PC-9 (cell line): ENCODE measurements around the gene RENBP. TPM values are rescaled to one million over a fixed set of nuclear protein-coding genes. Genes with fewer than 3 reads are reported as not detected.

Source experiments
- BruUV-seq: library from RNA; stranded (reverse); fragments of 400-500 nt; replicated peaks from 2 replicates; lab custom pipeline; 2021; lab: Mats Ljungman, UMichigan
- CTCF ChIA-PET: fragments of 300-600 bp; sonication (Branson Sonifier 250); formaldehyde crosslinking; loops from one replicate; lab custom pipeline; 2022; ENCODE audit warnings: antibody characterized with exemption; lab: Charles Lee
- POLR2A ChIA-PET: fragments of 300-600 bp; sonication (Branson Sonifier 250); formaldehyde crosslinking; loops from one replicate; lab custom pipeline; 2022; ENCODE audit warnings: antibody characterized with exemption; ENCODE audit not compliant: unreplicated experiment; lab: Charles Lee
- DNase-seq, 2 experiments: peaks; one replicate each; pipeline versions ENCODE4 v3.0.0 to v3.0.0-alpha.2; 2015 to 2022; ENCODE audit warnings: mixed read lengths in 1 of 2
- H2AFZ ChIP-seq: fragments of 200-600 bp; sonication (generic); 2 replicates; pipeline ENCODE4 v1.8.1; 2017; ENCODE audit warnings: antibody characterized with exemption
- H3F3A ChIP-seq: fragments of 200-600 bp; sonication (generic); 2 replicates; pipeline ENCODE4 v1.8.1; 2017; ENCODE audit warnings: antibody characterized with exemption, mild to moderate bottlenecking, low read depth; ENCODE audit not compliant: insufficient read depth
- H3K27ac ChIP-seq: fragments of 200-600 bp; sonication (generic); 2 replicates; pipeline ENCODE4 v1.6.1; 2016; ENCODE audit warnings: mixed run types
- H3K27me3 ChIP-seq: fragments of 200-600 bp; sonication (generic); 2 replicates; pipeline ENCODE4 v1.6.1; 2016; ENCODE audit warnings: low read depth, mixed run types; ENCODE audit not compliant: insufficient read depth
- H3K36me3 ChIP-seq: fragments of 200-600 bp; sonication (generic); 2 replicates; pipeline ENCODE4 v1.6.1; 2016; ENCODE audit warnings: low read depth, mixed run types
- H3K4me1 ChIP-seq: fragments of 200-600 bp; sonication (generic); replicated peaks from 2 replicates; pipeline ENCODE4 v1.6.1; 2016; ENCODE audit warnings: mixed run types; ENCODE audit not compliant: insufficient read depth
- H3K4me2 ChIP-seq: fragments of 200-600 bp; sonication (generic); 2 replicates; pipeline ENCODE4 v1.6.1; 2017; ENCODE audit warnings: mixed run types
- H3K4me3 ChIP-seq: fragments of 200-600 bp; sonication (generic); 2 replicates; pipeline ENCODE4 v1.6.1; 2016; ENCODE audit warnings: mixed run types
- H3K79me2 ChIP-seq: fragments of 200-600 bp; sonication (generic); 2 replicates; pipeline ENCODE4 v1.6.1; 2017; ENCODE audit warnings: low read depth, mixed run types
- H3K9me2 ChIP-seq: fragments of 200-600 bp; sonication (generic); 2 replicates; pipeline ENCODE4 v1.8.1; 2017; ENCODE audit warnings: mild to moderate bottlenecking; ENCODE audit not compliant: insufficient read depth
- H3K9me3 ChIP-seq: fragments of 200-600 bp; sonication (generic); 2 replicates; pipeline ENCODE4 v1.8.1; 2016; ENCODE audit warnings: low read depth; ENCODE audit not compliant: insufficient read depth
- H4K20me1 ChIP-seq: fragments of 200-600 bp; sonication (generic); 2 replicates; pipeline ENCODE4 v1.8.1; 2017; ENCODE audit not compliant: insufficient read depth
- CTCF ChIP-seq: fragments of 200-600 bp; sonication (generic); conservative IDR thresholded peaks from 2 replicates; pipeline ENCODE4 v1.6.1; 2017; ENCODE audit warnings: mixed run types, antibody characterized with exemption, mild to moderate bottlenecking, moderate library complexity
- EZH2 ChIP-seq: fragments of 200-600 bp; sonication (generic); IDR thresholded peaks from 2 replicates; pipeline ENCODE4 v1.8.0; 2017; ENCODE audit warnings: antibody characterized with exemption, low read depth
- intact Hi-C: fragments of 100-400 bp; cut with micrococcal nuclease; formaldehyde crosslinking; loops from one replicate; pipeline ENCODE4 v1.10.0; 2022; ENCODE audit not compliant: unreplicated experiment
- total RNA-seq: library from RNA; stranded (reverse); gene quantifications from 2 replicates; pipeline ENCODE4 v1.2.3, GENCODE V29; 2021

Gene RENBP
- total RNA-seq, 1 experiment from 2014 or later, result 6.8 TPM

DNA sequence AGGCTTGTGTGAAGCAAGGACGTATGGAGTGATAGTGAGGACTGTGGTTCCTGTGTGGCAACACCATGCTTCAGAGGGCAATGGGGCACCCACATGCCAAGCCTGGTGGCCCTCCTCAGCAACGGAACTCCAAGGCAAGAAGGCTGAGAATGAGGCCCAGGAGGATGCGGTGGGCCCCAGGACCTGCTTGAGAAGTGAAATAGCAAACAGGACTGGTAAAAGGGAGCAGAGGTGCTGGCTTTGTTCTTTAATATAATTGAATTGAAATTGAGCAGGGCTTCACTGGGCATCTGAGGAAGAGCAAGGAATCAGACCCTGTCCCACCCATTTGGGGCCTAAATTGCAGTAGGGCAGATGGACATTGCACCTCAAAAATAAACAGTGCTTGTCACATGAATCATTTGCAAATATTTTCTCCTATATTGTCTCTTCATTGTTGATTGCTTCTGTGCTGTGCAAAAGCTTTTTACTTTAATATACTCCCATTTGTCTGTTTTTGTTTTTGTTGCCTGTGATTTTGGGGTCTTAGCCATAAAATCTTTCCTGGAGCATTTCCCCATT lies 30.4 kb upstream of the RENBP start:
- peaks cover 9% of the 10 kb centered on the region; the same call in 1 of the 2 replicates for H3F3A ChIP-seq
- TF ChIP-seq EZH2 (no peak), CTCF (no peak)
- no TSS peak for BruUV-seq
- peaks cover 13% of the 10 kb centered on the region for H3K4me1 ChIP-seq
- no peaks in the 10 kb centered on the region for H3K36me3 ChIP-seq
- H3K4me3 ChIP-seq, result no peak overlapping the region
- intact Hi-C loops, result no loop called here
- H3K9me3 ChIP-seq, result no peaks in the 10 kb centered on the region
- peak overlapping the region; percentile 78; the same call in 1 of the 2 replicates for H3K4me2 ChIP-seq
- H3K27me3 ChIP-seq, result no peaks in the 10 kb centered on the region
- no peak overlapping the region for H3K27ac ChIP-seq
- CTCF ChIA-PET, result no interaction called here
- POLR2A ChIA-PET, result no interaction called here
- DNase-seq, result no peak
- H2AFZ ChIP-seq, result no peak overlapping the region
- peaks cover 2% of the 10 kb centered on the region for H4K20me1 ChIP-seq
- peaks cover 24% of the 10 kb centered on the region for H3K79me2 ChIP-seq
- H3K9me2 ChIP-seq, result no peaks in the 10 kb centered on the region

GRCh38 chrX:153974003-153974725 lies 29.7 kb upstream of the RENBP start:
- Histone ChIP-seq H4K20me1 (peaks cover 8% of the 10 kb centered on the region), H3K4me3 (peak overlapping the region; percentile 56; the same call in 1 of the 2 replicates), H3K9me2 (no peaks in the 10 kb centered on the region), H3K36me3 (no peaks in the 10 kb centered on the region), H3K27ac (no peak overlapping the region), H3K4me2 (peak overlapping the region; percentile 78), H3K4me1 (peaks cover 13% of the 10 kb centered on the region), H2AFZ (no peak overlapping the region), H3K27me3 (no peaks in the 10 kb centered on the region), H3K9me3 (no peaks in the 10 kb centered on the region), H3F3A (peaks cover 9% of the 10 kb centered on the region; the same call in 1 of the 2 replicates), H3K79me2 (peaks cover 31% of the 10 kb centered on the region)
- TF ChIP-seq CTCF (no peak), EZH2 (no peak)
- DNase-seq, result no peak
- no TSS peak for BruUV-seq
- ChIA-PET CTCF (no interaction called here), POLR2A (no interaction called here)
- intact Hi-C loops, result no loop called here

- Histone ChIP-seq H3K27me3 (no peaks in the 10 kb centered on the region), H3K36me3 (no peaks in the 10 kb centered on the region), H2AFZ (0 out of 2 replicates have a peak overlapping the region, but pooled peaks have one; percentile 12), H3K79me2 (peaks cover 39% of the 10 kb centered on the region), H3K4me3 (peak overlapping the region; percentile 56), H3F3A (peaks cover 9% of the 10 kb centered on the region; the same call in 1 of the 2 replicates), H3K9me2 (no peaks in the 10 kb centered on the region), H3K4me2 (peak overlapping the region; percentile 78), H3K9me3 (no peaks in the 10 kb centered on the region), H3K4me1 (peaks cover 13% of the 10 kb centered on the region), H4K20me1 (peaks cover 15% of the 10 kb centered on the region), H3K27ac (peak overlapping the region; percentile 99)
- TSS peak; percentile 55 for BruUV-seq
- ChIA-PET CTCF (no interaction called here), POLR2A (interaction anchor here (0.7 kb wide), 1 partner anchor 622 kb away, joined by 3 read pairs; no protein-coding TSS in a partner anchor)
- no peak for TF ChIP-seq CTCF
- no peak for TF ChIP-seq EZH2
- peak in 1 of 2 experiments; percentile 36 for DNase-seq
- intact Hi-C loops, result no loop called here
Measured at GRCh38 chrX:153973127-153974002, 28.9 kb upstream of the RENBP start.
